Right renal cortex interstitium (tissue), 3 donors: Measurements from ENCODE around the gene PCDHGB6. TPM values are rescaled to one million over a fixed set of nuclear protein-coding genes. Genes with fewer than 3 reads are reported as not detected.
"Not testable (repeated sequence)": the region's sequence is repeated elsewhere in the genome, so short reads cannot be mapped to it uniquely, and the experiment has no call there.

Source experiments
- DNase-seq, 3 donors: peaks; one replicate each; pipeline ENCODE4 v3.0.0-alpha.2; 2013; ENCODE audit warnings: low read depth in 3 of 3, low spot score in 2 of 3
- polyA plus RNA-seq, 3 donors: library from polyadenylated mRNA; unstranded; fragments of 120-200 nt; gene quantifications; one replicate each; pipeline ENCODE4 v1.2.1, GENCODE V29; 2013; ENCODE audit not compliant: insufficient read length in 3 of 3

PCDHGB6 gene
- polyA plus RNA-seq, 3 donors = 6.6 to 8.2 (median 6.8) TPM

DNA sequence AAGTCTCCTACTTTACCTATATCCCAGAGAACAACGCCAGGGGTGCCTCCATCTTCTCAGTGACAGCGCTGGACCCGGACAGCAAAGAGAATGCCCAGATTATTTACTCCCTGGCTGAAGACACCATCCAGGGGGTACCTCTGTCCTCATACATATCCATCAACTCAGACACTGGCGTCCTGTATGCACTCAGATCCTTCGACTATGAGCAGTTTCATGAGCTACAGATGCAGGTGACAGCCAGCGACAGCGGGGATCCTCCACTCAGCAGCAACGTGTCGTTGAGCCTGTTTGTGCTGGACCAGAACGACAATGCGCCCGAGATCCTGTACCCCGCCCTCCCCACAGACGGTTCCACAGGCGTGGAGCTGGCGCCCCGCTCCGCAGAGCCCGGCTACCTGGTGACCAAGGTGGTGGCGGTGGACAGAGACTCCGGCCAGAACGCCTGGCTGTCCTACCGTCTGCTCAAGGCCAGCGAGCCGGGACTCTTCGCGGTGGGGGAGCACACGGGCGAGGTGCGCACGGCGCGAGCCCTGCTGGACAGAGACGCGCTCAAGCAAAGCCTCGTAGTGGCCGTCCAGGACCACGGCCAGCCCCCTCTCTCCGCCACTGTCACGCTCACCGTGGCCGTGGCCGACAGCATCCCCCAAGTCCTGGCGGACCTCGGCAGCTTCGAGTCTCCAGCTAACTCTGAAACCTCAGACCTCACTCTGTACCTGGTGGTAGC lies 6.9 kb downstream of the PCDHGB6 start:
- DNase-seq = not testable (repeated sequence)

DNA sequence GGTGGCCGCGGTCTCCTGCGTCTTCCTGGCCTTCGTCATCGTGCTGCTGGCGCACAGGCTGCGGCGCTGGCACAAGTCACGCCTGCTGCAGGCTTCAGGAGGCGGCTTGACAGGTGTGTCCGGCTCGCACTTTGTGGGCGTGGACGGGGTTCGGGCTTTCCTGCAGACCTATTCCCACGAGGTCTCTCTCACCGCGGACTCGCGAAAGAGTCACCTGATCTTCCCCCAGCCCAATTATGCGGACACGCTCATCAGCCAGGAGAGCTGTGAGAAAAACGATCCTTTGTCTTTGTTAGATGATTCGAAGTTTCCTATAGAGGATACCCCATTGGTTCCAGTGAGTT lies 7.4 kb downstream of the PCDHGB6 start:
- DNase-seq = not testable (repeated sequence)

DNA sequence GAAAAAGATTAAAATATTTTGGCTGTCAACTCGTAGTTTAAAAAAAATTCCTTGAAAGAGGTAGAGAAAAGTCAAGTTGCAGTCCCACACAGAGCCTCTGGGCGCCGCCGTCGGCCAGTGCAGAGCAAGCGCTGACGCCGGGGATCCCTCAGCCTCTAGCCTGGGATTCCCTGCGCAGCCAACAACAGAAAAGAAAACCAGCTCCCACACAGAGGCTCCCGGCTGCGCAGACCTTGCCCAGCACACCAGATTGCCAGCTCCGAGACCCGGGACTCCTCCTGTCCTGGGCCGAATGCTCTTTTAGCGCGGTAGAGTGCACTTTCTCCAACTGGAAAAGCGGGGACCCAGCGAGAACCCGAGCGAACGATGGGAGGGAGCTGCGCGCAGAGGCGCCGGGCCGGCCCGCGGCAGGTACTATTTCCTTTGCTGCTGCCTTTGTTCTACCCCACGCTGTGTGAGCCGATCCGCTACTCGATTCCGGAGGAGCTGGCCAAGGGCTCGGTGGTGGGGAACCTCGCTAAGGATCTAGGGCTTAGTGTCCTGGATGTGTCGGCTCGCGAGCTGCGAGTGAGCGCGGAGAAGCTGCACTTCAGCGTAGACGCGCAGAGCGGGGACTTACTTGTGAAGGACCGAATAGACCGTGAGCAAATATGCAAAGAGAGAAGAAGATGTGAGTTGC lies 9.8 kb downstream of the PCDHGB6 start, which contains the start of gene PCDHGB7:
PCDHGB7 (plus strand) TSS at position 184 of the 679 bp plus-strand sequence; CDS start at position 367, 183 bp downstream.
- peak in 1 of 3 donors; percentile 29 for DNase-seq

DNA sequence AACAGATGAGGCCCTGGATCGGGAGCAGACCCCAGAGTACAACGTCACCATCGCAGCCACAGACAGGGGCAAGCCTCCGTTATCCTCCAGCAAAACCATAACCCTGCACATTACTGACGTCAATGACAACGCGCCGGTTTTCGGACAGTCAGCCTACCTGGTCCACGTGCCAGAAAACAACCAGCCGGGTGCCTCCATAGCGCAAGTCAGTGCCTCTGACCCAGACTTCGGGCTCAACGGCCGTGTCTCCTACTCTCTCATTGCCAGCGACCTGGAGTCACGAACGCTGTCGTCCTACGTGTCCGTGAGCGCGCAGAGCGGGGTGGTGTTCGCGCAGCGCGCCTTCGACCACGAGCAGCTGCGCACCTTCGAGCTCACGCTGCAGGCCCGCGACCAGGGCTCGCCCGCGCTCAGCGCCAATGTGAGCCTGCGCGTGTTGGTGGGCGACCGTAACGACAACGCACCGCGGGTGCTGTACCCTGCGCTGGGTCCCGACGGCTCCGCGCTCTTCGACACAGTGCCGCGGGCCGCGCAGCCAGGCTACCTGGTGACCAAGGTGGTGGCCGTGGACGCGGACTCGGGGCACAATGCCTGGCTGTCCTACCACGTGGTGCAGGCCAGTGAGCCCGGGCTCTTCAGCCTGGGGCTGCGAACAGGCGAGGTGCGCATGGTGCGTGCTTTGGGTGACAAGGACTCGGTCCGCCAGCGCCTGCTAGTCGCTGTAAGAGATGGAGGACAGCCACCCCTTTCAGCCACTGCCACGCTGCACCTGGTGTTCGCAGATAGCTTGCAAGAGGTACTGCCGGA lies 11.5 kb downstream of the PCDHGB6 start:
- no peak for DNase-seq

DNA sequence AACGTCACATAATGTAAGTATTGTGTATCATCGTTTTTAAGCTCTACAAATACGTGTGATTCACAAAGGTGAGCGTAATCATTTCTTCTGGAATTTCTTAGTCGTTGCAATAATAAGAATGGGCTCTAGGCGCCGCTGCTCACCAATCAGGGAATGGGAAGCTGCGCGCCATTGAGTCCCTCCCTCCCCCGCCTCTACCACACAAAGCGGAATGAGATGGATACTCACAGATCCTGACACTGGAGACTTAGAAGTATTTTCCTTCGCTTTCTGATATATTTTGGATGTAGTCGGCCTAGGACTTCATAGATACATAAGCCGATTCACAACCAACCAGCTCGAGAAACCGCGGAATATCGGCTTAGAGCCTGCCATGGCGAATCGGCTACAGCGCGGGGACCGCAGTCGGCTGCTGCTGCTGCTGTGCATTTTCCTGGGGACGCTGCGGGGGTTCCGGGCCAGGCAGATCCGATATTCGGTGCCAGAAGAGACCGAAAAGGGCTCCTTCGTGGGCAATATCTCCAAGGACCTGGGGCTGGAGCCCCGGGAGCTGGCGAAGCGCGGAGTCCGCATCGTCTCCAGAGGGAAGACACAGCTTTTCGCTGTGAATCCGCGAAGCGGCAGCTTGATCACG lies 13.2 kb downstream of the PCDHGB6 start, which contains the start of gene PCDHGA11:
PCDHGA11 (plus strand) TSS at position 197 of the 634 bp plus-strand sequence; CDS start at position 374, 177 bp downstream.
- DNase-seq = no peak

DNA sequence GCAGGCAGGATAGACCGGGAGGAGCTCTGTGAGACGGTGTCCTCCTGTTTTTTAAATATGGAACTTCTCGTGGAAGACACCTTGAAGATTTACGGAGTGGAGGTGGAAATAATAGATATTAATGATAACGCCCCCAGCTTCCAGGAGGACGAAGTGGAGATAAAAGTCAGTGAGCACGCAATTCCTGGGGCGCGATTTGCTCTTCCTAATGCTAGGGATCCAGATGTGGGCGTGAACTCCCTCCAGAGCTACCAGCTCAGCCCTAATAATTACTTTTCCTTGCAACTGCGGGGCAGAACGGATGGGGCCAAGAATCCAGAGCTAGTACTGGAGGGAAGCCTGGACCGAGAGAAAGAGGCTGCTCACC lies 13.7 kb downstream of the PCDHGB6 start:
- DNase-seq = no peak

DNA sequence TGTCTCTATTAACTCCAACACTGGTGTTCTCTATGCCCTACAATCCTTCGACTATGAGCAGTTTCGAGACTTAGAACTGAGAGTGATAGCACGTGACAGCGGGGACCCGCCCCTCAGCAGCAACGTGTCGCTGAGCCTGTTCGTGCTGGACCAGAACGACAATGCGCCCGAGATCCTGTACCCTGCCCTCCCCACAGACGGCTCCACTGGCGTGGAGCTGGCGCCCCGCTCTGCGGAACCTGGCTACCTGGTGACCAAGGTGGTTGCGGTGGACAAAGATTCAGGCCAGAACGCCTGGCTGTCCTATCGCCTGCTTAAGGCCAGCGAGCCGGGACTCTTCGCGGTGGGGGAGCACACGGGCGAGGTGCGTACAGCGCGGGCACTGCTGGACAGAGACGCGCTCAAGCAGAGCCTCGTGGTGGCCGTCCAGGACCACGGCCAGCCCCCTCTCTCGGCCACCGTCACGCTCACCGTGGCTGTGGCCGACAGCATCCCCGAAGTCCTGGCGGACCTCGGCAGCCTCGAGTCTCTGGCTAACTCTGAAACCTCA lies 15.0 kb downstream of the PCDHGB6 start:
- no peak for DNase-seq

DNA sequence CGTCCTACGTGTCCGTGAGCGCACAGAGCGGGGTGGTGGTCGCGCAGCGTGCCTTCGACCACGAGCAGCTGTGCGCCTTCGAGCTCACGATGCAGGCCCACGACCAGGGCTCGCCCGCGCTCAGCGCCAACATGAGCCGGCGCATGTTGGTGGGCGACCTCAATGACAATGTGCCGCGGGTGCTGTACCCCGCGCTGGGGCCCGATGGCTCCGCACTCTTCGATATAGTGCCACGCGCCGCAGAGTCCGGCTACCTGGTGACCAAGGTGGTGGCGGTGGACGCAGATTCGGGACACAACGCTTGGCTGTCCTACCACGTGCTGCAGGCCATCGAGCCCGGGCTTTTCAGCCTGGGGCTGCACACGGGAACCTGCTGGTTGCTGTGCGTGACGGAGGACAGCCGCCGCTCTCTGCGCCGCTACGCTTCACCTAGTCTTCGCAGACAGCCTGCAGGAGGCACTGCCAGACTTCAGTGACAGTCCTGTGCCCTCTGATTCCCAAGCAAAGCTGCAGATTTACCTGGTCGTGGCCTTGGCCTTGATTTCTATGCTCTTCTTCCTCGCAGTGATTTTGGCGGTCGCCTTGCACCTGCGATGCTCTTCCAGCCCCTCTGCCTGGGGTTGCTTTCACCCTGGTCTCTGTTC lies 20.1 kb downstream of the PCDHGB6 start:
- DNase-seq = no peak

DNA sequence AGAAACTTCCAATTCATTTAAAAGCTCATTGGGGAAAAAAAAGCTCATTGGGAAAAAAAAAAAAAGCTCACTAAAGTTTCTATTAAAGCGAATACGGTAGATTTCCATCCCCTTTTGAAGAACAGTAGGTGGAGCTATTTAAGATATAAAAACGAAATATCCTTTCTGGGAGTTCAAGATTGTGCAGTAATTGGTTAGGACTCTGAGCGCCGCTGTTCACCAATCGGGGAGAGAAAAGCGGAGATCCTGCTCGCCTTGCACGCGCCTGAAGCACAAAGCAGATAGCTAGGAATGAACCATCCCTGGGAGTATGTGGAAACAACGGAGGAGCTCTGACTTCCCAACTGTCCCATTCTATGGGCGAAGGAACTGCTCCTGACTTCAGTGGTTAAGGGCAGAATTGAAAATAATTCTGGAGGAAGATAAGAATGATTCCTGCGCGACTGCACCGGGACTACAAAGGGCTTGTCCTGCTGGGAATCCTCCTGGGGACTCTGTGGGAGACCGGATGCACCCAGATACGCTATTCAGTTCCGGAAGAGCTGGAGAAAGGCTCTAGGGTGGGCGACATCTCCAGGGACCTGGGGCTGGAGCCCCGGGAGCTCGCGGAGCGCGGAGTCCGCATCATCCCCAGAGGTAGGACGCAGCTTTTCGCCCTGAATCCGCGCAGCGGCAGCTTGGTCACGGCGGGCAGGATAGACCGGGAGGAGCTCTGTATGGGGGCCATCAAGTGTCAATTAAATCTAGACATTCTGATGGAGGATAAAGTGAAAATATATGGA lies 22.7 kb downstream of the PCDHGB6 start, which contains the start of gene PCDHGA12:
PCDHGA12 (plus strand) TSS at position 176 of the 782 bp plus-strand sequence; CDS start at position 429, 253 bp downstream.
- no peak for DNase-seq

DNA sequence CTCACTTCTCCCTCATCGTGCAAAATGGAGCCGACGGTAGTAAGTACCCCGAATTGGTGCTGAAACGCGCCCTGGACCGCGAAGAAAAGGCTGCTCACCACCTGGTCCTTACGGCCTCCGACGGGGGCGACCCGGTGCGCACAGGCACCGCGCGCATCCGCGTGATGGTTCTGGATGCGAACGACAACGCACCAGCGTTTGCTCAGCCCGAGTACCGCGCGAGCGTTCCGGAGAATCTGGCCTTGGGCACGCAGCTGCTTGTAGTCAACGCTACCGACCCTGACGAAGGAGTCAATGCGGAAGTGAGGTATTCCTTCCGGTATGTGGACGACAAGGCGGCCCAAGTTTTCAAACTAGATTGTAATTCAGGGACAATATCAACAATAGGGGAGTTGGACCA lies 23.5 kb downstream of the PCDHGB6 start:
- DNase-seq = no peak

DNA sequence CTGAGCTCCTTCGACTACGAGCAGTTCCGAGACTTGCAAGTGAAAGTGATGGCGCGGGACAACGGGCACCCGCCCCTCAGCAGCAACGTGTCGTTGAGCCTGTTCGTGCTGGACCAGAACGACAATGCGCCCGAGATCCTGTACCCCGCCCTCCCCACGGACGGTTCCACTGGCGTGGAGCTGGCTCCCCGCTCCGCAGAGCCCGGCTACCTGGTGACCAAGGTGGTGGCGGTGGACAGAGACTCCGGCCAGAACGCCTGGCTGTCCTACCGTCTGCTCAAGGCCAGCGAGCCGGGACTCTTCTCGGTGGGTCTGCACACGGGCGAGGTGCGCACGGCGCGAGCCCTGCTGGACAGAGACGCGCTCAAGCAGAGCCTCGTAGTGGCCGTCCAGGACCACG lies 24.5 kb downstream of the PCDHGB6 start:
- not testable (repeated sequence) for DNase-seq

DNA sequence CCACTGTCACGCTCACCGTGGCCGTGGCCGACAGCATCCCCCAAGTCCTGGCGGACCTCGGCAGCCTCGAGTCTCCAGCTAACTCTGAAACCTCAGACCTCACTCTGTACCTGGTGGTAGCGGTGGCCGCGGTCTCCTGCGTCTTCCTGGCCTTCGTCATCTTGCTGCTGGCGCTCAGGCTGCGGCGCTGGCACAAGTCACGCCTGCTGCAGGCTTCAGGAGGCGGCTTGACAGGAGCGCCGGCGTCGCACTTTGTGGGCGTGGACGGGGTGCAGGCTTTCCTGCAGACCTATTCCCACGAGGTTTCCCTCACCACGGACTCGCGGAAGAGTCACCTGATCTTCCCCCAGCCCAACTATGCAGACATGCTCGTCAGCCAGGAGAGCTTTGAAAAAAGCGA lies 24.9 kb downstream of the PCDHGB6 start:
- DNase-seq = not testable (repeated sequence)

DNA sequence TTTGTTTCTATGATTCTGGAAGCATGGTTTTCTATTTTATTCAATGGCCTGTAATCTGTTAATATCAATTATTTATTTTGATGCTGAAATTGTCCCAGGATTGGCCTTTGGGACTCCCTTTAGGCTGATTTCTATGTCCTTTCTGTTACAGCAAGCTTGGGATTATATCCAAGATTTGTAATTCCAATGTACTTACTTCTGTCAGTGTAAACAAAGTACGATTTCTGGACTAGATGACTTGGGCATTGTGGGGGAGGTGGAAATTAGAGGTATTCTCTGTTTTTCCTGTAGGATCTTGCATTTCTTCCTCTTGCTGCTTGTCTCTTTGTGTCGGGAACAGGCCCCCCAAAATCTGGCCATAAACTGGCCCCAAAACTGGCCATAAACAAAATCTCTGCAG lies 26.2 kb downstream of the PCDHGB6 start:
- no peak for DNase-seq

DNA sequence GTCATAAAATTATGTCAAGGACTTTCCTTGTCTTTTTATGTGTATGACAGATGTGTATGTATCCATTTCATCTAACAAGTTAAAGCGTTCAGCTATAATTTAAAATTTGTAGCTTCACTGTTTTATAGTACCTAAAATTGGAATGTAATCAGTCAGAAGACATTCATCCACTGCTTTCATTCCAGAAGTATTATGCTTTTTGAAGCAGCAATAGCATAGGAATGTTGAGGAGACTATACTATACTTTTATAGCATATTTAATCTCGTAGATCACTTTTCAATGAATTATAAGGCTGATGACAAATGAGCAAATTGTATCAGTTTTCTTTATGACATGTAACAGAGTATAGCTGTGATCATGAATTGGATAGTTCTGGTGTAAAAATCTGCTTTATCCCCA lies 29.4 kb downstream of the PCDHGB6 start:
- DNase-seq = no peak

DNA sequence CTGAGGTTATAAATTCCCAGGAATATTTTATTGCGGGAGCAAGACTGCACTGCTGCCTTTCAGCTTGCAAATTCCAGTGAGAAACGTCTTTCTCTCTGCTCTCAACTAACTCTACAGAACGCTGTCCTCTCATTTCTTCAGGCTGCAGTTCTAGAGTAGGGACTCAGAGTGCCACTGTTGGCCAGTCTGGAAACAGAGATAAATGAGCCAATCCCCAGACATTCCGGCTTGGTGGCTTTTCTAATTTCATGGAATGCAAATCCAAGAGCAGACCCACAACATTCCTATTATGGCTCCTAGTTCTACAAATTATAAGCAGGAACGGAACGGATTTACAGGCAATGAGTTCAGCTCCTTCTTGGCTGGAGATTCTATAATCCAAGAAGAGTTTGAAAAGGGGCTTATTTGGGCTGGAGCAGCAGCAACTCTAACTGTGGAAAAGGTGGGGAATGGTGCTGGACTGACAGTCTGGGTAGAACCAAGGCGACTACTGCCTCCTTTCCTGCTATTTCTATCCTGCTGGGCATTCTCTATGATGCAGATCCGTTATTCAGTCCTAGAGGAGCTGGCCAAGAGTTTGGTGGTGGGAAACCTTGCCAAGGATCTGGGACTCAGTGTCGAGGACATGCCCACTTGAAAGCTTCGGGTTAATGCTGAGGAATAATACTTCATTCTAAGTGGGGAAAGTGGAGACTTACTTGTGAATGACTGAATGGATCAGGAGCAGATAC lies 31.8 kb downstream of the PCDHGB6 start:
- no peak for DNase-seq

DNA sequence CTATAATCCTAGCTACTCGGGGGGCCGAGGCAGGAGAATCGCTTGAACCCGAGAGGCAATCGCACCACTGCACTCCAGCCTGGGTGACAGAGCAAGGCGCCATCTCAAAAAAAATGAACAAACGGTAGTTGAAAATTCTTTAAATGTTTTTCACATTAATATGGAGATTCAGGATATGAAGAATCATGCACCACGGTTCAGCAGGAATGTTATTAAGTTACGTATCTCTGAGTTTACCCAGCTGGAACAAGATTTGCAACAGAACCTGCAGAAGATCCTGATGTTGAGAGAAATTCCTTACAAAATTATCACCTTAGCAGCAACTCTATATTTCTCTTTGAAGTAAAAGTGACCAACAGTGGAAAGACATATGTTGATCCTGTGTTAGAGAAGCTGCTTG lies 32.5 kb downstream of the PCDHGB6 start:
- no peak for DNase-seq

DNA sequence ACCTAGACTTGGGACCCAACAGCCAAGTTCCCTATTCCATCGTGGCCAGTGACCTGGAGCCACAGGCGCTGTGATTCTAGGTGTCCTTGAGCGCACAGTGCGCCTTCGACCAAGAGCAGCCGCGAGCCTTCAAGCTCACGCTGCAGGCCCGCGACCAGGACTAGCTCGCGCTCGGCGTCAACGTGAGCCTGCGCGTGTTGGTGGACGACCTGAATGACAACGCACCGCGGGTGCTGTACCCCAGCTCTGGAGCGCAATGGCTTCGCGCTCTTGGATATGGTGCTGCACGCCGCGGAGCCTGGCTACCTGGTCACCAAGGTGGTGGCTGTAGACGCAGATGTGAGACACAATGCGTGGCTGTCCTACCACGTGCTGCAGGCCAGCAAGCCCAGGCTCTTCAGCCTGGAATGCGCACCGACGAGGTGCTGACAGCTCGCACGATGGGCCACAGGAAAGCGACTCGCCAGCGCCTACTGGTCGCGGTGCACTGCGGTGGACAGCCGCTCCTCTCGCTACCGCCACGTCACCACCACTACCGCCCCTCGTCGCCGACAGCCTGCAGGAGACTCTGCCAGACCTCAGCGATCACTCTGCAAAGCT lies 33.9 kb downstream of the PCDHGB6 start:
- no peak for DNase-seq
